MM.1S (cell line): ENCODE data around the gene SFMBT1.

Source experiments
- CTCF ChIP-seq: fragments of 300-600 bp; sonication (generic); IDR thresholded peaks from 2 replicates; pipeline ENCODE4 v1.5.1; 2016; ENCODE audit warnings: antibody characterized with exemption, low read length, mixed read lengths
- EZH2 ChIP-seq: fragments of 300-600 bp; sonication (generic); optimal IDR thresholded peaks from 2 replicates; pipeline ENCODE3; 2017; ENCODE audit warnings: low read depth, mild to moderate bottlenecking, antibody characterized with exemption, low read length, mixed read lengths
- EZH2phosphoT487 ChIP-seq: fragments of 300-600 bp; sonication (generic); IDR thresholded peaks from 2 replicates; pipeline ENCODE4 v1.6.1; 2018; ENCODE audit warnings: antibody characterized with exemption, low read length

GRCh38 chr3:53056442-53056841 is 10.6 kb upstream of the SFMBT1 start:
- TF ChIP-seq EZH2 (no peak), CTCF (peak; percentile 16; the same call in 1 of the 2 replicates), EZH2phosphoT487 (no peak)
